ENCODE results near the gene TRAF2. TPM values are rescaled to one million over a fixed set of nuclear protein-coding genes. Genes with fewer than 3 reads are reported as not detected.

Gene TRAF2
- total and polyA plus RNA-seq, 2 of the 4 experiments (the other 2 are of a cell fraction), result 6.6 to 12.0 TPM

DNA sequence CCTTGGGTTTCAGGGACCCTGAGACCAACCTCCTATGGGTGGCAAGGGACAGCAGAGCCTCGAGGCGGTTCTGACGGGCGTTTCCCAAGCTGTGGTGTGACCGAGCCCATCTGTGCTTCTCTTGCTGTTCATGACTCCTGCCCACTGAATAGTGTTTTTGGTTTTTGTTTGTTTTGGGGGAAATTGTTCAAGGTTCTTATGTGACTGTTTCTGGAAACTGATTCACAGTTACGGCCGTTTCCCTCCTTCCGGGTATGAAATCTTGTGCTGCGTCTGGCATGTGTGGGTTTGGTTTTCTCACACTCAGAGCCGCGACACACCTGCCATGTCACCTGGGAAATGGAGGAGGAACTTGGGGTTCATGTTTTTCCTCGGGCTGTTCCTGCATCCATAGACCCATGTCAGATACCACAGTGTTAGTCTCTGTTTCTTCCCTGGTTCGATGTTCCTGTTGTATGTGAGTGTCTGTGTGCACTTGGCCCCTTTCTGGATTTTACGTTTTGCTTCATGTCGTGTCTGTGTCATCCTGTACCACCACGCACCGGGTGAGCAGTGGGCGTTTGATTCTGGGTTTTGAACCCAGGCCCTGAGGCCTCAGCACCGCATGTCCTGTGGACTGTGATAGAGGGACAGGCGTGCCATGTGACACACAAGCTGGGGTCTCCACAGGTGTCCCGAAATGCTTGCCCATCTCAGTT lies 29.5 kb downstream of the TRAF2 start:
- Histone ChIP-seq H2BK15ac (ENCODE audit: low read depth, low read length) (no peak overlapping the region), H2BK120ac (ENCODE audit: low read depth, low read length) (no peak overlapping the region), H4K5ac (ENCODE audit: low read depth, low read length) (no peak overlapping the region), H3K4me3 (ENCODE audit: insufficient read depth, low read depth, low read length) (no peak overlapping the region), H2BK20ac (ENCODE audit: low read depth, low read length) (no peak overlapping the region), H3K27ac (ENCODE audit: insufficient read depth, low read length) (no peak overlapping the region), H3K36me3 (ENCODE audit: control insufficient read depth, insufficient read depth, low read length) (peaks cover 30% of the 10 kb centered on the region), H3K4me2 (ENCODE audit: low read depth, low read length) (no peak overlapping the region), H2AK5ac (ENCODE audit: low read depth, low read length) (no peak overlapping the region), H2AK9ac (replicated peaks; ENCODE audit: low read depth, low read length, poor library complexity) (no peak overlapping the region), H3K9ac (ENCODE audit: low read depth, low read length) (no peak overlapping the region), H3K4ac (ENCODE audit: low read depth, low read length) (no peak overlapping the region), H3K56ac (ENCODE audit: extremely low read depth, insufficient read depth, low read length) (no peak overlapping the region), H4K91ac (ENCODE audit: insufficient read depth, low read depth, low read length) (no peak overlapping the region), H2AFZ (replicated peaks; ENCODE audit: low read length, poor library complexity) (no peak overlapping the region), H4K8ac (ENCODE audit: low read depth in 2 of 2, low read length in 2 of 2) (no peak overlapping the region), H3K79me1 (ENCODE audit: low read depth in 1 of 2, low read length in 2 of 2) (peaks cover 6 to 20% of the 10 kb centered on the region in 2 experiments; a peak in 3 of 4 replicates), H3K9me1 (ENCODE audit: insufficient read depth, low read length) (no peaks in the 10 kb centered on the region), H3K4me1 (ENCODE audit: control insufficient read depth, insufficient read depth, low read length) (no peaks in the 10 kb centered on the region), H4K20me1 (ENCODE audit: insufficient read depth, low read length) (peaks cover 5% of the 10 kb centered on the region), H3K9me3 (ENCODE audit: control insufficient read depth, insufficient read depth, low read length) (no peaks in the 10 kb centered on the region), H2BK5ac (ENCODE audit: low read depth, low read length, poor library complexity, severe bottlenecking) (no peak overlapping the region), H3K27me3 (ENCODE audit: control insufficient read depth, insufficient read depth, low read length) (no peaks in the 10 kb centered on the region), H3K18ac (ENCODE audit: low read depth, low read length) (no peak overlapping the region), H3K14ac (replicated peaks; ENCODE audit: low read depth, low read length) (no peak overlapping the region), H3K23ac (ENCODE audit: low read depth, low read length) (no peak overlapping the region)
- CTCF ChIA-PET, result no interaction called here
- in situ Hi-C loops (cut with MboI; ENCODE audit: low sequenced_read_pairs) (no loop called here), dilution Hi-C loops (cut with HindIII; ENCODE audit: low sequenced_read_pairs, unreplicated experiment) (no loop called here), intact Hi-C loops (cut with micrococcal nuclease) (no loop called here)
- no peak for DNase-seq
- no peak for TF ChIP-seq CHD1 (IDR thresholded peaks at IDR 0.05; ENCODE audit: low read depth, low read length)
- TF ChIP-seq RFX5 (IDR thresholded peaks at IDR 0.05; ENCODE audit: low read depth, low read length), result no peak
- TF ChIP-seq RCOR1 (IDR thresholded peaks at IDR 0.05; ENCODE audit: insufficient replicate concordance, low read length), result no peak
- no peak for TF ChIP-seq BHLHE40 (IDR thresholded peaks at IDR 0.05; ENCODE audit: low read depth, low read length)
- no peak for TF ChIP-seq MAZ (IDR thresholded peaks at IDR 0.05; ENCODE audit: borderline replicate concordance, low read depth, low read length)
- TF ChIP-seq, protein P1, sequence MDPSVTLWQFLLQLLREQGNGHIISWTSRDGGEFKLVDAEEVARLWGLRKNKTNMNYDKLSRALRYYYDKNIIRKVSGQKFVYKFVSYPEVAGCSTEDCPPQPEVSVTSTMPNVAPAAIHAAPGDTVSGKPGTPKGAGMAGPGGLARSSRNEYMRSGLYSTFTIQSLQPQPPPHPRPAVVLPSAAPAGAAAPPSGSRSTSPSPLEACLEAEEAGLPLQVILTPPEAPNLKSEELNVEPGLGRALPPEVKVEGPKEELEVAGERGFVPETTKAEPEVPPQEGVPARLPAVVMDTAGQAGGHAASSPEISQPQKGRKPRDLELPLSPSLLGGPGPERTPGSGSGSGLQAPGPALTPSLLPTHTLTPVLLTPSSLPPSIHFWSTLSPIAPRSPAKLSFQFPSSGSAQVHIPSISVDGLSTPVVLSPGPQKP (IDR thresholded peaks at IDR 0.05; ENCODE audit: borderline replicate concordance, low read depth, low read length), result no peak
- TF ChIP-seq SMC3 (IDR thresholded peaks at IDR 0.05; ENCODE audit: low read depth, low read length), result no peak
- TF ChIP-seq, protein P2, sequence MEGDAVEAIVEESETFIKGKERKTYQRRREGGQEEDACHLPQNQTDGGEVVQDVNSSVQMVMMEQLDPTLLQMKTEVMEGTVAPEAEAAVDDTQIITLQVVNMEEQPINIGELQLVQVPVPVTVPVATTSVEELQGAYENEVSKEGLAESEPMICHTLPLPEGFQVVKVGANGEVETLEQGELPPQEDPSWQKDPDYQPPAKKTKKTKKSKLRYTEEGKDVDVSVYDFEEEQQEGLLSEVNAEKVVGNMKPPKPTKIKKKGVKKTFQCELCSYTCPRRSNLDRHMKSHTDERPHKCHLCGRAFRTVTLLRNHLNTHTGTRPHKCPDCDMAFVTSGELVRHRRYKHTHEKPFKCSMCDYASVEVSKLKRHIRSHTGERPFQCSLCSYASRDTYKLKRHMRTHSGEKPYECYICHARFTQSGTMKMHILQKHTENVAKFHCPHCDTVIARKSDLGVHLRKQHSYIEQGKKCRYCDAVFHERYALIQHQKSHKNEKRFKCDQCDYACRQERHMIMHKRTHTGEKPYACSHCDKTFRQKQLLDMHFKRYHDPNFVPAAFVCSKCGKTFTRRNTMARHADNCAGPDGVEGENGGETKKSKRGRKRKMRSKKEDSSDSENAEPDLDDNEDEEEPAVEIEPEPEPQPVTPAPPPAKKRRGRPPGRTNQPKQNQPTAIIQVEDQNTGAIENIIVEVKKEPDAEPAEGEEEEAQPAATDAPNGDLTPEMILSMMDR (conservative IDR thresholded peaks at IDR 0.05; ENCODE audit: low read depth, low read length), result no peak
- no peak for TF ChIP-seq NFE2L2 (IDR thresholded peaks at IDR 0.05; ENCODE audit: low read depth, low read length)
- TF ChIP-seq FOS (IDR thresholded peaks at IDR 0.05; ENCODE audit: low read depth, low read length), result no peak
- TF ChIP-seq RAD21 (IDR thresholded peaks at IDR 0.05; ENCODE audit: low read length), result no peak
- TF ChIP-seq, protein P3, sequence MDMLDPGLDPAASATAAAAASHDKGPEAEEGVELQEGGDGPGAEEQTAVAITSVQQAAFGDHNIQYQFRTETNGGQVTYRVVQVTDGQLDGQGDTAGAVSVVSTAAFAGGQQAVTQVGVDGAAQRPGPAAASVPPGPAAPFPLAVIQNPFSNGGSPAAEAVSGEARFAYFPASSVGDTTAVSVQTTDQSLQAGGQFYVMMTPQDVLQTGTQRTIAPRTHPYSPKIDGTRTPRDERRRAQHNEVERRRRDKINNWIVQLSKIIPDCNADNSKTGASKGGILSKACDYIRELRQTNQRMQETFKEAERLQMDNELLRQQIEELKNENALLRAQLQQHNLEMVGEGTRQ (IDR thresholded peaks at IDR 0.05; ENCODE audit: low read depth, low read length), result no peak
- no peak for TF ChIP-seq CEBPB (IDR thresholded peaks at IDR 0.05; ENCODE audit: low read depth, low read length)
- no peak for TF ChIP-seq MAFK (IDR thresholded peaks at IDR 0.05; ENCODE audit: low read depth, low read length)
- no peak for TF ChIP-seq MXI1 (IDR thresholded peaks at IDR 0.05; ENCODE audit: borderline replicate concordance, low read depth, low read length)
- no peak for ATAC-seq (ENCODE audit: low read depth)
- 78% methylated on average over 7 of the region's 21 CpGs; no CpG with 5 or more reads in 1 of the 2 experiments for WGBS, 2 experiments (ENCODE audit: extremely low coverage in 2 of 2, insufficient read length in 1 of 2)
- BruUV-seq (replicated peaks), result no TSS peak
- POLR2A ChIA-PET (ENCODE audit: unreplicated experiment), result no interaction called here
